GM12875 (cell line): Measurements from ENCODE around the gene DOCK4.

Experiments
- H3K4me3 ChIP-seq: one replicate; pipeline ENCODE4 v1.5.1; 2011; ENCODE audit warnings: low read depth, low read length, control low read depth
- CTCF ChIP-seq: IDR thresholded peaks from 2 replicates; pipeline ENCODE4 v1.5.1; 2011; ENCODE audit warnings: low read depth, mild to moderate bottlenecking, control low read depth, inconsistent platforms, low read length, moderate library complexity, borderline replicate concordance; ENCODE audit not compliant: insufficient read depth

The DOCK4 gene

GRCh38 chr7:111903797-111904196 lies 302.4 kb downstream of the DOCK4 start:
- H3K4me3 ChIP-seq = no peak overlapping the region
- TF ChIP-seq CTCF = no peak

- no peak overlapping the region for H3K4me3 ChIP-seq
- no peak for TF ChIP-seq CTCF
These were observed 303.2 kb downstream of the DOCK4 start for GRCh38 chr7:111903016-111903415.

GRCh38 chr7:111900283-111900682 lies 305.9 kb downstream of the DOCK4 start:
- TF ChIP-seq CTCF = no peak
- H3K4me3 ChIP-seq = no peak overlapping the region

DNA sequence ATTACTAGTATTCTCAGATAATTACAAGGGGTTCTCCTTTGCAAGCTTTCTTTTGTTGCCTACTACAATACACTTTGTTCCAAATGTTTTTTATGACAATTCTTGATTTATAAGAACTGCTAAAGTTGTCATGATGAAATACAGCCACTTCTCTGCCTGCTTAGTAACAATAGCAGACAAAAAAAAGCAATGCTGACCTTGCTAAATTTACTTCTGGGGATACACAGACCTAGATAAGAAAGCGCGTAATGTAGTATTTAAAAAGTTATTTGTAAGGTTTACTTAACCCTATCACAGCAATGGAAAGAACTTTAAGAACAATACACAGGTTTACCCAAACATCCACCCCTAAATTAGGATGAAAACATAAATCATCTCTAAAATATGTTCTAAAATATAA lies 311.1 kb downstream of the DOCK4 start:
- H3K4me3 ChIP-seq = no peak overlapping the region
- no peak for TF ChIP-seq CTCF

DNA sequence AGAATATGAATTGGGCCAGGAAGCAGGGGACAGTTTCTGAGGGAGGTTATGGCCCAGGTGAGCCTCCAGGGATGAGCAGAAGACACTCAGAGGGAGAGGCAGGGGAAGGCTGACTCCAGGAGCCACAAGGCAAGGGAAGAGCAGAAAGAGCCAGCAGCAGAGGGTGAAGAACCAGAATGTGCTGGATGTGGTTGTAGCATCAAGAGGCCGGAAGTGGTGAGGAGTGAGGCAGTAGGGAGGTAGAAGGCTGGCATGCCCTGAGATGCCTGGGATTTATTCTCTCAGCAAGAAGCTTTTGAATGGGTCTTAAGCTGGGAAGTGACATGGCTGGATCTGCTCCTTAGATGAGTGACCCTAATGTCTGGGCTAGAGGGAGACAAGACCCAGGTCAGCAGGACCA lies 311.7 kb downstream of the DOCK4 start:
- no peak overlapping the region for H3K4me3 ChIP-seq
- no peak for TF ChIP-seq CTCF

DNA sequence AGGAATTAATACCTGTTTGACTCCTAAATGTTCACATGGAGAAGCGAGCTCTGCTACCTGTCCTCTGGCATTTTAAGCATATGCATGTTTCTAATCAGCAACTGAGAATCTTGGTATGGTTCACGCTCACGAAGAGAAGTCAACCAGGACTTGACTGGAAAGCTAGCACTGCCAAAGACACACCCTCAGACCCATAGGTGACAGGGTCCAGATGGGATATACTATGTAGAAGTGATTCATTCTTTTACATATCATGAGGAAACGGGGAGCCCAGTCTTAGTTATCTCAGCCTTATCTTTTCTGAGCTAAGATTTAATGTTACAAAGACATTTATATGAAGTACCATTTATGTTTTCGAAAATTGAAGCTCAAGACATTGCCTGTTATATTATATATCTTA lies 313.0 kb downstream of the DOCK4 start:
- no peak overlapping the region for H3K4me3 ChIP-seq
- TF ChIP-seq CTCF = no peak

GRCh38 chr7:111892588-111892987 lies 313.6 kb downstream of the DOCK4 start:
- no peak overlapping the region for H3K4me3 ChIP-seq
- no peak for TF ChIP-seq CTCF
